HL-60 (cell line): ENCODE data around the gene CSF1R.

Source experiments
- CTCF ChIP-seq: IDR thresholded peaks from one replicate; pipeline ENCODE4 v1.5.1; 2011; ENCODE audit warnings: low read length, control low read depth, inconsistent platforms; ENCODE audit not compliant: insufficient read depth
- GABPA ChIP-seq: IDR thresholded peaks from 2 replicates; pipeline ENCODE4 v1.6.1; 2012; ENCODE audit warnings: low read depth
- POLR2AphosphoS5 ChIP-seq: IDR thresholded peaks from 2 replicates; pipeline ENCODE4 v1.6.1; 2012; ENCODE audit warnings: low read depth
- SPI1 ChIP-seq: IDR thresholded peaks from 2 replicates; pipeline ENCODE4 v1.6.1; 2012; ENCODE audit warnings: low read depth, mild to moderate bottlenecking, borderline replicate concordance
- TF ChIP-seq, protein P1 (sequence below): IDR thresholded peaks from 2 replicates; pipeline ENCODE4 v1.6.1; 2012; ENCODE audit warnings: low read depth; ENCODE audit not compliant: insufficient replicate concordance

GRCh38 chr5:150101023-150101422 is 14.7 kb upstream of the CSF1R start:
- TF ChIP-seq CTCF: no peak
- no peak for TF ChIP-seq POLR2AphosphoS5
- no peak for TF ChIP-seq GABPA
- TF ChIP-seq SPI1: no peak
- TF ChIP-seq, protein P1, sequence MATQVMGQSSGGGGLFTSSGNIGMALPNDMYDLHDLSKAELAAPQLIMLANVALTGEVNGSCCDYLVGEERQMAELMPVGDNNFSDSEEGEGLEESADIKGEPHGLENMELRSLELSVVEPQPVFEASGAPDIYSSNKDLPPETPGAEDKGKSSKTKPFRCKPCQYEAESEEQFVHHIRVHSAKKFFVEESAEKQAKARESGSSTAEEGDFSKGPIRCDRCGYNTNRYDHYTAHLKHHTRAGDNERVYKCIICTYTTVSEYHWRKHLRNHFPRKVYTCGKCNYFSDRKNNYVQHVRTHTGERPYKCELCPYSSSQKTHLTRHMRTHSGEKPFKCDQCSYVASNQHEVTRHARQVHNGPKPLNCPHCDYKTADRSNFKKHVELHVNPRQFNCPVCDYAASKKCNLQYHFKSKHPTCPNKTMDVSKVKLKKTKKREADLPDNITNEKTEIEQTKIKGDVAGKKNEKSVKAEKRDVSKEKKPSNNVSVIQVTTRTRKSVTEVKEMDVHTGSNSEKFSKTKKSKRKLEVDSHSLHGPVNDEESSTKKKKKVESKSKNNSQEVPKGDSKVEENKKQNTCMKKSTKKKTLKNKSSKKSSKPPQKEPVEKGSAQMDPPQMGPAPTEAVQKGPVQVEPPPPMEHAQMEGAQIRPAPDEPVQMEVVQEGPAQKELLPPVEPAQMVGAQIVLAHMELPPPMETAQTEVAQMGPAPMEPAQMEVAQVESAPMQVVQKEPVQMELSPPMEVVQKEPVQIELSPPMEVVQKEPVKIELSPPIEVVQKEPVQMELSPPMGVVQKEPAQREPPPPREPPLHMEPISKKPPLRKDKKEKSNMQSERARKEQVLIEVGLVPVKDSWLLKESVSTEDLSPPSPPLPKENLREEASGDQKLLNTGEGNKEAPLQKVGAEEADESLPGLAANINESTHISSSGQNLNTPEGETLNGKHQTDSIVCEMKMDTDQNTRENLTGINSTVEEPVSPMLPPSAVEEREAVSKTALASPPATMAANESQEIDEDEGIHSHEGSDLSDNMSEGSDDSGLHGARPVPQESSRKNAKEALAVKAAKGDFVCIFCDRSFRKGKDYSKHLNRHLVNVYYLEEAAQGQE: no peak
